ENCODE results near the gene KMT5B.

The KMT5B gene

GRCh38 chr11:68158580-68158979 lies 54.5 kb downstream of the KMT5B start:
- DNase-seq (ENCODE audit: low read depth, low spot score) = no peak
- TF ChIP-seq CTCF (IDR thresholded peaks at IDR 0.05; ENCODE audit: insufficient read depth, low read length, missing control alignments) = no peak
- ChIA-PET POLR2A (no interaction called here), CTCF (interaction anchor here (1.3 to 2.2 kb wide), 5 partner anchors 11 to 70 kb away, joined by 3 to 5 read pairs (median 3); no protein-coding TSS in a partner anchor)
- H3K4me3 ChIP-seq (ENCODE audit: low read depth, low read length) = no peak overlapping the region

GRCh38 chr11:68153742-68154141 lies 59.4 kb downstream of the KMT5B start:
- DNase-seq (ENCODE audit: low read depth, low spot score) = no peak
- POLR2A ChIA-PET = no interaction called here
- no peak for TF ChIP-seq CTCF (IDR thresholded peaks at IDR 0.05; ENCODE audit: insufficient read depth, low read length, missing control alignments)
- CTCF ChIA-PET = no interaction called here
- H3K4me3 ChIP-seq (ENCODE audit: low read depth, low read length) = no peak overlapping the region

DNA sequence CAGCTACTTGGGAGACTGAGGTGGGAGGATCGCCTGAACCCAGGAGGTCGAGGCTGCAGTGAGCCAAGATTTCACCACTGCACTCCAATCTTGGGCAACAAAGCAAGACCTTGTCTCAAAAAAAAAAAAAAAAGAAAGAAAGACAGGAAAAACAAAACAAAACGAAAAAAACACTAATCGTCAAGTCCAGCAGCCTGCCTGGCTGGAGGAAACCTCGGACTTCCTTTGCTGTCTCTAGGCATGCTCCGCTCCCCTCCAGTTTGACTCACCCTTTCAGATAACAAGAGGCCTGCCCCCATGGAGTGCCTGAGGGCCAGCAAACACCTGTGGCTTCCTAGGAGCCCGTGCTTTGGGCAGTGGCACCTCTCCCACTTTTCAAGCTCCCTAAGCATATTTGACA lies 63.1 kb downstream of the KMT5B start:
- TF ChIP-seq CTCF (IDR thresholded peaks at IDR 0.05; ENCODE audit: insufficient read depth, low read length, missing control alignments) = no peak
- ChIA-PET POLR2A (no interaction called here), CTCF (no interaction called here)
- no peak overlapping the region for H3K4me3 ChIP-seq (ENCODE audit: low read depth, low read length)
- DNase-seq (ENCODE audit: low read depth, low spot score) = no peak

DNA sequence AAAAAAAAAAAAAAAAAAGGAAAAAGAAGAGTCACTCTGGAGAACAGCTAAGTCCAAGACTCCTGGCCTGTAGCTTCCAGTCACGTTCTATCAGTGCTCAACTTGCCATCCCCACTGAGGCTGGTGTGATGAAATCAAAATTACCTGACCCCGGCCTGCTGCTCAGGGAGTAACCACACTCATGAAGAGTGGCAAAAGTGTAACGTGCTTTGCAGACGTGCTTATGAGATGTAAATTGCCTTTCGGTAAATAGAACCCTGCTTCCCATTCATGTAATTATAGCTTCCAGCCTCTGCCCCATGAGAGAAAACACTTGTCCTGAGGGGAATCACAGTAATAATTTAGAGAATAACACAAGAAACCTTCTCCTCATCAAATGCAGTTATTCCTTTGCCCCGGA lies 63.7 kb downstream of the KMT5B start:
- TF ChIP-seq CTCF (IDR thresholded peaks at IDR 0.05; ENCODE audit: insufficient read depth, low read length, missing control alignments) = no peak
- no peak for DNase-seq (ENCODE audit: low read depth, low spot score)
- no peak overlapping the region for H3K4me3 ChIP-seq (ENCODE audit: low read depth, low read length)
- CTCF ChIA-PET = no interaction called here
- POLR2A ChIA-PET = no interaction called here

DNA sequence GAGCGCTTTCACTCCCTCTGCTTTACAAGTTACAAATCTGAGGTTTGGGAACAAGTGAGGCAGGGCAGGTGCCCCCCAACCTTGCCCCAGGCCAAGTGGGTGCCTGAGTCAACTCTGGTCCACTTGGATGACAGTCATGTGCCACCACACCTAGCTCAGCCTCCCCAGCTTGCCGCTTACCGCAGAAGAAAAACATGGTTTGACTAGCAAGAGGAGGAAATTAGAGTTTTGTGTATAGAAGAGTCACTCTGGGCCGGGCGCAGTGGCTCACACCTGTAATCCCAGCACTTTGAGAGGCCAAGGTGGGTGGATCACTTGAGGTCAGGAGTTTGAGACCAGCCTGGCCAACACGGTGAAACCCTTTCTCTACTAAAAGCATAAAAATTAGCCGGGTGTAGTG lies 64.2 kb downstream of the KMT5B start:
- no peak for DNase-seq (ENCODE audit: low read depth, low spot score)
- POLR2A ChIA-PET = no interaction called here
- no peak for TF ChIP-seq CTCF (IDR thresholded peaks at IDR 0.05; ENCODE audit: insufficient read depth, low read length, missing control alignments)
- CTCF ChIA-PET = no interaction called here
- H3K4me3 ChIP-seq (ENCODE audit: low read depth, low read length) = no peak overlapping the region

- H3K4me3 ChIP-seq (ENCODE audit: low read depth, low read length) = no peak overlapping the region
- POLR2A ChIA-PET = no interaction called here
- CTCF ChIA-PET = interaction anchor here (0.9 kb wide), 1 partner anchor 10 kb away, joined by 3 read pairs; no protein-coding TSS in a partner anchor
- no peak for TF ChIP-seq CTCF (IDR thresholded peaks at IDR 0.05; ENCODE audit: insufficient read depth, low read length, missing control alignments)
- no peak for DNase-seq (ENCODE audit: low read depth, low spot score)
These were observed 64.9 kb downstream of the KMT5B start for GRCh38 chr11:68148071-68148805.
